Parathyroid adenoma (tissue), 2 donors: ENCODE data around the gene DACH1.

ENCODE experiments used
- H2AFZ ChIP-seq: fragments of 300-600 bp; sonication (generic); one replicate; pipeline ENCODE4 v1.7.0; 2017; ENCODE audit warnings: antibody characterized with exemption, mild to moderate bottlenecking
- H3K27ac ChIP-seq: fragments of 300-600 bp; sonication (generic); one replicate; pipeline ENCODE4 v1.7.0; 2017
- H3K27me3 ChIP-seq: fragments of 300-600 bp; sonication (generic); one replicate; pipeline ENCODE4 v1.7.0; 2017; ENCODE audit warnings: low read length; ENCODE audit not compliant: control insufficient read depth, insufficient read depth
- H3K36me3 ChIP-seq: fragments of 300-600 bp; sonication (generic); one replicate; pipeline ENCODE4 v1.7.0; 2017; ENCODE audit warnings: low read length; ENCODE audit not compliant: control insufficient read depth, insufficient read depth
- H3K4me1 ChIP-seq: fragments of 300-600 bp; sonication (generic); one replicate; pipeline ENCODE4 v1.7.0; 2017; ENCODE audit warnings: control low read depth
- H3K4me2 ChIP-seq: fragments of 300-600 bp; sonication (generic); one replicate; pipeline ENCODE4 v1.7.0; 2017; ENCODE audit warnings: low read length
- H3K4me3 ChIP-seq: fragments of 300-600 bp; sonication (generic); one replicate; pipeline ENCODE4 v1.7.0; 2017; ENCODE audit warnings: low read depth, low read length
- H3K79me2 ChIP-seq: fragments of 300-600 bp; sonication (generic); one replicate; pipeline ENCODE4 v1.7.0; 2017; ENCODE audit warnings: control low read depth
- H3K9ac ChIP-seq: fragments of 300-600 bp; sonication (generic); one replicate; pipeline ENCODE4 v1.7.0; 2017; ENCODE audit warnings: mild to moderate bottlenecking
- H3K9me3 ChIP-seq: fragments of 300-600 bp; sonication (generic); one replicate; pipeline ENCODE4 v1.7.0; 2017; ENCODE audit warnings: low read length; ENCODE audit not compliant: control insufficient read depth
- TF ChIP-seq, protein P1 (sequence below): fragments of 300-600 bp; sonication (generic); IDR thresholded peaks from one replicate; pipeline ENCODE4 v1.7.0; 2017; ENCODE audit warnings: antibody characterized with exemption, mild to moderate bottlenecking
- donor health status: primary hyperparathyroidism.

The DACH1 gene

DNA sequence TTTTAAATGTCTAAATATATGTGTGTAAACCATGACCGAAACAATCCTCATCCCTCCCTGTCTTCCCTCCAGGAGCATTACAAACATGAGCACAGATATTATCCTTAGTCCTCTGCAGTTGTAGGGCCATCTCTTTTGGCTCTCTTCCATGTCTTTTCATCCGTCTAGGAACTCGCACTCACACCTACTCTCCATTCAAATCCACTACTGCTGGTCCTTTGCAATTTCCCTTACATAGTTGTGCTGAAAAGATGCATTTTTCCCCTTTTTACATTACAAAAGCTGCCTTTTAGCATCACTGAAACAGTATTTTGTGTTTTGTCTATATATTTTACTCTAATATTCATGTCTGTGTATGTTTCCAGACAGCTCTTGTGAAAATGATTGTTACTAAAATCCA, 237.8 kb downstream of the DACH1 start:
- Histone ChIP-seq H3K27me3 (no peaks in the 10 kb centered on the region), H3K27ac (no peak overlapping the region), H3K4me1 (no peaks in the 10 kb centered on the region), H2AFZ (no peak overlapping the region), H3K4me2 (no peak overlapping the region), H3K79me2 (no peaks in the 10 kb centered on the region), H3K9ac (no peak overlapping the region), H3K36me3 (no peaks in the 10 kb centered on the region), H3K4me3 (no peak overlapping the region), H3K9me3 (no peaks in the 10 kb centered on the region)
- TF ChIP-seq, protein P1, sequence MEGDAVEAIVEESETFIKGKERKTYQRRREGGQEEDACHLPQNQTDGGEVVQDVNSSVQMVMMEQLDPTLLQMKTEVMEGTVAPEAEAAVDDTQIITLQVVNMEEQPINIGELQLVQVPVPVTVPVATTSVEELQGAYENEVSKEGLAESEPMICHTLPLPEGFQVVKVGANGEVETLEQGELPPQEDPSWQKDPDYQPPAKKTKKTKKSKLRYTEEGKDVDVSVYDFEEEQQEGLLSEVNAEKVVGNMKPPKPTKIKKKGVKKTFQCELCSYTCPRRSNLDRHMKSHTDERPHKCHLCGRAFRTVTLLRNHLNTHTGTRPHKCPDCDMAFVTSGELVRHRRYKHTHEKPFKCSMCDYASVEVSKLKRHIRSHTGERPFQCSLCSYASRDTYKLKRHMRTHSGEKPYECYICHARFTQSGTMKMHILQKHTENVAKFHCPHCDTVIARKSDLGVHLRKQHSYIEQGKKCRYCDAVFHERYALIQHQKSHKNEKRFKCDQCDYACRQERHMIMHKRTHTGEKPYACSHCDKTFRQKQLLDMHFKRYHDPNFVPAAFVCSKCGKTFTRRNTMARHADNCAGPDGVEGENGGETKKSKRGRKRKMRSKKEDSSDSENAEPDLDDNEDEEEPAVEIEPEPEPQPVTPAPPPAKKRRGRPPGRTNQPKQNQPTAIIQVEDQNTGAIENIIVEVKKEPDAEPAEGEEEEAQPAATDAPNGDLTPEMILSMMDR = no peak

DNA sequence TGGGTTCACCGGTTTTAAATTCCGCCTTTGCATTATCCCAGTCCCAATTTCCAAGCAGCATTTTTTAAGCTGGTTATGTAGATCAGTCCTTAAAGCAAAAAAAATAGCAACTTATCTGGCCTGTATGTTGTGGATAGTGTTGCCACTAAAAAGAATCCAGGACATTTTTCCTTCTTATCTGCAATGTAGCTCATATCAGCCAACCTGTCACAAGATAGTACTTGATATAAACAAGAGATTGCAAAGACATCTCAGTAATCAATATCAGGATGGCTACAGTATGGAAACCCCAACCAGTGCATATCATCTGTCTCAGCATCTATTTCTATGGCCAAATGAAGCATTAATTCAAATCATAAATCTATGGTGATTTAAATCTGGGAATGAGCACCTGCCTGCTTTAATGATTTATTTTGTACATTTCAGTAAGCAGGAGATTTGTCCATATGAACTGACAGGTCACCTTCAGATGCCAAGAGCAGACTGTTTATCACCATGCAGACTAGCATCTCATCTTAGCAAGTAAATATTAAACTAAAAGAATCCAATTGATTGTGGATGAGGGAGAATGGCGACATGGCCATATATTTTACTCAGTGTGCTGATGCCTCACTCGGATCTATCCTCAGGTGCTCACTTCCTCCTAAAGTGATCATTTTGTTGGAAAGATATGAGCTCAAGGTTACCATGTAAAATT, 240.4 kb downstream of the DACH1 start:
- Histone ChIP-seq H3K4me1 (no peaks in the 10 kb centered on the region), H3K36me3 (no peaks in the 10 kb centered on the region), H3K27ac (no peak overlapping the region), H3K27me3 (no peaks in the 10 kb centered on the region), H3K79me2 (no peaks in the 10 kb centered on the region), H3K4me3 (no peak overlapping the region), H3K9ac (no peak overlapping the region), H3K9me3 (no peaks in the 10 kb centered on the region), H3K4me2 (no peak overlapping the region), H2AFZ (no peak overlapping the region)
- TF ChIP-seq, protein P1 = no peak

DNA sequence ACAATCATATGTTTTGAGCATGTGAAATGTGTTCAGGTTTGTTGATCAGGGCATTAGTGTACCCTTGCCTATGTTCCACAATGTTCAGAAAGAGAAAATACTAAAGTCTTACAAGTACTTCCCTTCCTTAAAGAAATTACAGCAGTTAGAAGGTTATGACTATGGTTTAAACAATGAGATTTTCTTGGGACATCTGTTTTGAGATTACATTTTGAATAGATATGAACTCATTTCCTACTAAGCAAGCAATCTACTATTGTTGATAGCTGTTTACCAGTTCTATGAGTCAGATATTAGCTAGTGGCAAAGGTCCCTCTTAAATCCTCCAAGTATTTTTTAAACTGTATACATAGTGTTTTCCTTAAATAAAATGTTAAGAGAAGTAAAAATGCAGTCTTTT, 241.3 kb downstream of the DACH1 start:
- H3K4me3 ChIP-seq = no peak overlapping the region
- H3K79me2 ChIP-seq = no peaks in the 10 kb centered on the region
- no peaks in the 10 kb centered on the region for H3K9me3 ChIP-seq
- no peak overlapping the region for H3K27ac ChIP-seq
- no peak overlapping the region for H2AFZ ChIP-seq
- no peak overlapping the region for H3K4me2 ChIP-seq
- H3K36me3 ChIP-seq = no peaks in the 10 kb centered on the region
- H3K4me1 ChIP-seq = peaks cover 3% of the 10 kb centered on the region
- no peak overlapping the region for H3K9ac ChIP-seq
- H3K27me3 ChIP-seq = no peaks in the 10 kb centered on the region
- TF ChIP-seq, protein P1 = no peak

DNA sequence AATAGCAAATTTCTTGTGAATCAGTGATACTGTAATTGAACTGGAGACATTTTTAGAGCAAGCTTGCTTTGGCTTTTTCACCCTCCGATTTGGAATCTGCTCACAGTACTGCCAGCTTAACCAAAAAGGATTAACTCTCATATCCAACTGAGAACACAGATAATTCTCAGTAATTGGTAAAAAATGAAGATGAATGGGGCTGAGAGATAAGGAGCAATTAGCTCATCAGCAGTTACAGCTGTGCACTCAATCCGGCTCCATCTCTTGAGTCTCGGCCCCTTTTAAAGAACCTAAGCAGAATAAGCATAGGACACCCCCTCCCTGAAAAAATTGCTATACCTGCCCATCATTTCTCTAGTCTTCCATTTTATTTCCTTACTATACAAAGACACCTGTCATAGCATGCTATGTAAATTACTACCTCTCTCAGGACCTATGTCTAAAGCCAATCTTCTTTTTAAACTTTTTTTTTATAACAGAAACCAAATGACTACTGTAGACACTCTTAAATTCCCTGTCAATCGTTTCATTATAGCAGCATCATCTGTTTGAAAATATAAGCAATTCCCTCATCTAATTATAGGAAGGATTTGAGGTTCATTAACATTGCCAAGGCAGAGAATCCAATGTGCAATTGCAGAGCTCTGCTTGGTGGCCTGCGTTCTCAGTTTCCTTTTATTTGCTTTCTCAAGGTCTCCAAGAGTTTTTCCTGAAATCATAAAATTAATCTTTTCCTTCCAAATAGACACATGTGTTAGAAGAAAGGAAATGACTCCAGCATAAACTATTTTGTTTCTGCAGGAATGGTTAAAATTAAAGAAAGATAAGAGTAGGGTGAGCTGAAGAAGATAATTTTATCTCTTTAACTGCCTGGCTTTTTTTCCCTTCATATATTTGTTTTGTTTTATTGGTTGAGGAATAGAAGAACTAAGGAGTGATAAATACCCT, 242.1 kb downstream of the DACH1 start:
- TF ChIP-seq, protein P1 = no peak
- Histone ChIP-seq H3K27me3 (no peaks in the 10 kb centered on the region), H3K27ac (no peak overlapping the region), H3K4me3 (no peak overlapping the region), H2AFZ (no peak overlapping the region), H3K4me1 (peaks cover 3% of the 10 kb centered on the region), H3K79me2 (no peaks in the 10 kb centered on the region), H3K9me3 (no peaks in the 10 kb centered on the region), H3K4me2 (no peak overlapping the region), H3K9ac (no peak overlapping the region), H3K36me3 (no peaks in the 10 kb centered on the region)
